Thyroid gland (tissue), 4 donors: ENCODE measurements around the gene TYROBP. TPM values are rescaled to one million over a fixed set of nuclear protein-coding genes. Genes with fewer than 3 reads are reported as not detected.
A peak's percentile ranks its signal among the peaks of the same experiment; 100 is the strongest.
"Not testable (repeated sequence)": the region's sequence is repeated elsewhere in the genome, so short reads cannot be mapped to it uniquely, and the experiment has no call there.

Experiments
- DNase-seq, 2 donors: peaks; one replicate each; pipeline ENCODE4 v3.0.0-alpha.2; 2019
- H3K27ac ChIP-seq, 3 donors: fragments of 200-600 bp; sonication (generic); 1 replicate in 2 of 3; 2 replicates in 1 of 3; pipeline ENCODE4 v1.5.1; 2016 to 2019; ENCODE audit warnings: mild to moderate bottlenecking in 1 of 3, moderate library complexity in 1 of 3
- H3K27me3 ChIP-seq: fragments of 200-600 bp; sonication (generic); one replicate; pipeline ENCODE4 v1.5.1; 2019
- H3K36me3 ChIP-seq, 2 donors: fragments of 200-600 bp; sonication (generic); one replicate each; pipeline ENCODE4 v1.5.1; 2016 to 2019
- H3K4me1 ChIP-seq, 2 donors: fragments of 200-600 bp; sonication (generic); one replicate each; pipeline ENCODE4 v1.5.1; 2017 to 2019
- H3K4me3 ChIP-seq, 3 donors: fragments of 200-600 bp; sonication (generic); replicated peaks in 1 of 3; 1 replicate in 2 of 3; 2 replicates in 1 of 3; pipeline ENCODE4 v1.5.1; 2016; ENCODE audit warnings: mild to moderate bottlenecking in 1 of 3
- H3K9me3 ChIP-seq: fragments of 200-600 bp; sonication (generic); one replicate; pipeline ENCODE4 v1.5.1; 2017
- CTCF ChIP-seq, 6 experiments: fragments of 200-600 bp in 3 of 6; fragments of 450-650 bp in 3 of 6; sonication (generic) in 3 of 6; IDR thresholded peaks; one replicate each; pipeline ENCODE4 v1.5.1; 2016 to 2019; ENCODE audit warnings: antibody characterized with exemption in 6 of 6, mild to moderate bottlenecking in 2 of 6, inconsistent platforms in 1 of 6, moderate library complexity in 1 of 6
- POLR2A ChIP-seq, 2 donors: fragments of 450-650 bp; IDR thresholded peaks; one replicate each; pipeline ENCODE4 v1.6.1; 2017; ENCODE audit warnings: antibody characterized with exemption in 2 of 2, mild to moderate bottlenecking in 2 of 2, moderate library complexity in 1 of 2
- WGBS, 2 donors: methylation state at CpG; one replicate each; pipeline ENCODE4 v1.1.5; 2017; 5-methylcytosine and 5-hydroxymethylcytosine counted together
- intact Hi-C: fragments of 100-400 bp; cut with DNase I; formaldehyde crosslinking; loops from one replicate; pipeline ENCODE4 v1.15.1; 2023
- total RNA-seq, 4 donors: library from RNA; depleted of rRNA; stranded (reverse); fragments of >200 nt; gene quantifications; one replicate each; pipeline ENCODE4 v1.2.3, GENCODE V29; 2016

Gene TYROBP
- total RNA-seq, 4 donors from 2014 or later: 10.1 to 80.4 (median 27.5) TPM

- TF ChIP-seq CTCF (IDR thresholded peaks at IDR 0.05) (no peak), POLR2A (IDR thresholded peaks at IDR 0.05) (no peak)
- 17 to 42% methylated on average over 3 to 5 of the region's 17 CpGs for WGBS, 2 donors
- peak overlapping the region; percentile 31 to 95 (median 79) for H3K4me3 ChIP-seq
- no peaks in the 10 kb centered on the region for H3K27me3 ChIP-seq
- peaks cover 7 to 20% of the 10 kb centered on the region in 2 donors for H3K4me1 ChIP-seq
- no peaks in the 10 kb centered on the region for H3K9me3 ChIP-seq
- no peak for DNase-seq
- H3K27ac ChIP-seq: peak overlapping the region; percentile 72 to 85 (median 84)
- intact Hi-C loops: loop anchor here (5.0 kb wide), 1 partner anchor 34 kb away; no protein-coding TSS in a partner anchor
- peaks cover 25 to 30% of the 10 kb centered on the region in 2 donors for H3K36me3 ChIP-seq
Measured at GRCh38 chr19:35898499-35898809, 9.6 kb downstream of the TYROBP start.

- TF ChIP-seq POLR2A (IDR thresholded peaks at IDR 0.05): no peak
- intact Hi-C loops: loop anchor here (5.0 kb wide), 1 partner anchor 34 kb away; no protein-coding TSS in a partner anchor
- WGBS, 2 donors: 87 to 88% methylated on average over 13 of the region's 13 CpGs
- no peaks in the 10 kb centered on the region for H3K9me3 ChIP-seq
- H3K27ac ChIP-seq: peak overlapping the region in 2 of 3 donors; percentile 72 to 85
- H3K27me3 ChIP-seq: no peaks in the 10 kb centered on the region
- peaks cover 7 to 18% of the 10 kb centered on the region in 2 donors for H3K4me1 ChIP-seq
- peaks cover 25 to 30% of the 10 kb centered on the region in 2 donors for H3K36me3 ChIP-seq
- peak overlapping the region in 1 of 3 donors; percentile 79 for H3K4me3 ChIP-seq
- DNase-seq: no peak
Measured at GRCh38 chr19:35897706-35898451, 10.2 kb downstream of the TYROBP start.

- peaks cover 7 to 18% of the 10 kb centered on the region in 2 donors for H3K4me1 ChIP-seq
- TF ChIP-seq CTCF (IDR thresholded peaks at IDR 0.05) (no peak), POLR2A (IDR thresholded peaks at IDR 0.05) (no peak)
- H3K4me3 ChIP-seq: no peak overlapping the region
- no peaks in the 10 kb centered on the region for H3K27me3 ChIP-seq
- 91 to 96% methylated on average over 6 to 11 of the region's 13 CpGs for WGBS, 2 donors
- peaks cover 25 to 33% of the 10 kb centered on the region in 2 donors for H3K36me3 ChIP-seq
- intact Hi-C loops: loop anchor here (5.0 kb wide), 1 partner anchor 36 kb away; no protein-coding TSS in a partner anchor
- no peaks in the 10 kb centered on the region for H3K9me3 ChIP-seq
- no peak overlapping the region for H3K27ac ChIP-seq
- DNase-seq: no peak
Measured at GRCh38 chr19:35896643-35897040, 11.5 kb downstream of the TYROBP start.

- Histone ChIP-seq H3K27me3 (no peaks in the 10 kb centered on the region), H3K4me1 (peaks cover 7 to 15% of the 10 kb centered on the region in 2 donors), H3K4me3 (no peak overlapping the region), H3K9me3 (no peaks in the 10 kb centered on the region), H3K36me3 (peaks cover 25 to 33% of the 10 kb centered on the region in 2 donors), H3K27ac (no peak overlapping the region)
- intact Hi-C loops: loop anchor here (5.0 kb wide), 1 partner anchor 36 kb away; no protein-coding TSS in a partner anchor
- TF ChIP-seq POLR2A (IDR thresholded peaks at IDR 0.05): no peak
- no peak for TF ChIP-seq CTCF (IDR thresholded peaks at IDR 0.05)
- no peak for DNase-seq
- 95 to 96% methylated on average over 6 to 20 of the region's 21 CpGs for WGBS, 2 donors
Measured at GRCh38 chr19:35895911-35896642, 12.0 kb downstream of the TYROBP start.

- TF ChIP-seq POLR2A (IDR thresholded peaks at IDR 0.05): no peak
- TF ChIP-seq CTCF (IDR thresholded peaks at IDR 0.05): no peak
- Histone ChIP-seq H3K27me3 (no peaks in the 10 kb centered on the region), H3K36me3 (peaks cover 39 to 47% of the 10 kb centered on the region in 2 donors), H3K4me3 (no peak overlapping the region), H3K4me1 (peaks cover 7 to 11% of the 10 kb centered on the region in 2 donors), H3K27ac (no peak overlapping the region), H3K9me3 (no peaks in the 10 kb centered on the region)
- 93 to 97% methylated on average over 1 to 2 of the region's 2 CpGs for WGBS, 2 donors
- intact Hi-C loops: no loop called here
- no peak for DNase-seq
Measured at GRCh38 chr19:35894342-35894741, 13.8 kb downstream of the TYROBP start.

GRCh38 chr19:35891819-35892218, 16.3 kb downstream of the TYROBP start:
- H3K27me3 ChIP-seq, H3K27ac ChIP-seq, H3K9me3 ChIP-seq, H3K4me1 ChIP-seq, DNase-seq, H3K4me3 ChIP-seq, intact Hi-C loops: not testable (repeated sequence)
- H3K36me3 ChIP-seq: peaks cover 53 to 64% of the 10 kb centered on the region in 2 donors
- WGBS, 2 donors: 93% methylated on average over 3 of the region's 3 CpGs
